ENCODE data around the gene LOX.
A peak's percentile ranks its signal among the peaks of the same experiment; 100 is the strongest.

Gene LOX

GRCh38 chr5:122077366-122078115 lies 518 bp downstream of the LOX start:
- Histone ChIP-seq H3K4me1 (no peaks in the 10 kb centered on the region), H3K4me3 (ENCODE audit: low read depth, low read length) (peak overlapping the region; percentile 75), H3K36me3 (no peaks in the 10 kb centered on the region), H3K9me3 (no peaks in the 10 kb centered on the region), H3K27me3 (peaks cover 5% of the 10 kb centered on the region)
- TF ChIP-seq CTCF (IDR thresholded peaks at IDR 0.05; ENCODE audit: low read depth, low read length) = no peak
- DNase-seq = peak; percentile 51

- peak; percentile 89 for TF ChIP-seq CTCF (IDR thresholded peaks at IDR 0.05; ENCODE audit: low read depth, low read length)
- H3K9me3 ChIP-seq = no peaks in the 10 kb centered on the region
- H3K27me3 ChIP-seq = peaks cover 5% of the 10 kb centered on the region
- H3K4me3 ChIP-seq (ENCODE audit: low read depth, low read length) = peak overlapping the region; percentile 75
- no peaks in the 10 kb centered on the region for H3K36me3 ChIP-seq
- DNase-seq = peak; percentile 82
- no peaks in the 10 kb centered on the region for H3K4me1 ChIP-seq
Observed at GRCh38 chr5:122076669-122077365, 1.2 kb downstream of the LOX start.

GRCh38 chr5:122076050-122076461 lies 2.0 kb downstream of the LOX start:
- TF ChIP-seq CTCF (IDR thresholded peaks at IDR 0.05; ENCODE audit: low read depth, low read length) = no peak
- peaks cover 5% of the 10 kb centered on the region for H3K27me3 ChIP-seq
- H3K4me3 ChIP-seq (ENCODE audit: low read depth, low read length) = no peak overlapping the region
- H3K4me1 ChIP-seq = no peaks in the 10 kb centered on the region
- DNase-seq = no peak
- no peaks in the 10 kb centered on the region for H3K9me3 ChIP-seq
- no peaks in the 10 kb centered on the region for H3K36me3 ChIP-seq

- H3K4me3 ChIP-seq (ENCODE audit: low read depth, low read length) = no peak overlapping the region
- no peak for TF ChIP-seq CTCF (IDR thresholded peaks at IDR 0.05; ENCODE audit: low read depth, low read length)
Observed at GRCh38 chr5:122073864-122074263, 4.2 kb downstream of the LOX start.

GRCh38 chr5:122073018-122073417 lies 5.0 kb downstream of the LOX start:
- Histone ChIP-seq H3K36me3 (no peaks in the 10 kb centered on the region), H3K4me3 (ENCODE audit: low read depth, low read length) (no peak overlapping the region), H3K4me1 (no peaks in the 10 kb centered on the region), H3K9me3 (no peaks in the 10 kb centered on the region), H3K27me3 (peaks cover 3% of the 10 kb centered on the region)
- no peak for TF ChIP-seq CTCF (IDR thresholded peaks at IDR 0.05; ENCODE audit: low read depth, low read length)
- DNase-seq = no peak

More at GRCh38 chr5:122073864-122074263, 4.2 kb downstream of the LOX start:
- Histone ChIP-seq H3K36me3 (no peaks in the 10 kb centered on the region), H3K4me1 (no peaks in the 10 kb centered on the region), H3K9me3 (no peaks in the 10 kb centered on the region), H3K27me3 (peaks cover 5% of the 10 kb centered on the region)
- no peak for DNase-seq

- DNase-seq = no peak
- TF ChIP-seq CTCF (IDR thresholded peaks at IDR 0.05; ENCODE audit: low read depth, low read length) = no peak
- Histone ChIP-seq H3K4me1 (no peaks in the 10 kb centered on the region), H3K36me3 (no peaks in the 10 kb centered on the region), H3K27me3 (no peaks in the 10 kb centered on the region), H3K4me3 (ENCODE audit: low read depth, low read length) (no peak overlapping the region), H3K9me3 (no peaks in the 10 kb centered on the region)
Observed at GRCh38 chr5:122067390-122067789, 10.7 kb downstream of the LOX start.

Measured in BE2C (cell line).